Kidney tubule cell (primary cell): ENCODE measurements around the gene TXK.

ENCODE experiments used
- DNase-seq: peaks from one replicate; pipeline ENCODE4 v3.0.0-alpha.2; 2018; ENCODE audit warnings: low spot score

TXK gene

DNA sequence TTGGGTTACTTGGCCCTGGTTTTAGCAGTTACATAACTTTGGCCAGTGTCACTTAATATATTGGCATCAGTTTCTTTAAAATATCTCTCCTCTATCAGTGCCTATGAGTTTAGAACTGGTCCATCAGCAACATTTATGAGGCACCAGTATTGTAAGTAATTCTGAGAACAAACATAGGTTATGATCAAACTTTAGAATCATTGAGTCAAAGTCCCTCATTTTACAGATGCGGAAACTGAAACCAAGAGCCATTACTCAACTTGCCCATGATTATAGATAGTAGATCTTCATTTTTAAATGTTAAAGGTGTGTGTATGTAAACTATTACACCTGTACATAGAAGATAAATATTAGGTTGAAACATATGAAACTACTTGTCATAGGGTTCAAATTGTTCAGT is 113.0 kb downstream of the TXK start:
- no peak for DNase-seq

DNA sequence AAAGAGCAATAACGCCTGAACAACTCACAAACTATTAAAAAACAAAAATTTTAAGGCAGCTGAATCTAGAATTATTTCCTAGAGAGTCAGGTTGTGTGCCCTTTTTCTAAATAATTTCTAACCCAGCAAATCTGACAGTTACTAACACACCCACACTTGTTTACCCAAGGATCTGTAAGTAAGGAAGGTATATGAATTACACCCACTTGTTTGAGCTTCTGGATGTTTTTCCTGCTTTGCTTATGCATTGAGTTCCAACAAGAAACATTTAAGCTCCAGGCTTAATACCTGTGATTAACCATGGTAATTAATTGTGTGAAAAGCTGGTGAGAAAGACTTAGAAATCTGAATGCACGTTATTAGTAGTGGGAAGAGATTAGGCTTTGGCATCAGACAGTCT is 115.9 kb downstream of the TXK start:
- DNase-seq: no peak

DNA sequence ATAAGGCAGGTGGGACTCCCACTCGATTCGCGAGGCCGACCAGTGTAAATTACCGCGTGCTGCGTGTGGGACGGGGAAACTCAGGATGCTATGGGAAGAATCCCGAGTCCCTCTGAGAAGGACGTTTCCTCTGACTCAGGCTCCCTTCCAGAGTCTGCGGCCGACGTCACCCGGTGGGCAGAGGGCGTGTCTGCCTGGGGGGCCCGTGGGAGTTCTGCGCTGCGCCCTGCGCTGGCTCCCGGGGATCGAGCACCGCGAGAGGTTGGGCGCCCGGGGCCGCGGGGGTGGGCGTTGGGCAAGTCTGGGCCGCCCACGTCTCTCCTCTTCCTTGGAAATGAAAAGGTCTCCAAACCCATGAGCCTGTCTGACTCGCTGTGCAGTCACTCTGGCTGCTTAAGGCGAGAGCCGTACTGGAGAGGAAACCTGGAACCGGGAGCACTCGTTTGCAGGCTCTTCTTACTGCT is 116.9 kb downstream of the TXK start:
- DNase-seq: peak; percentile 88
